Heart left ventricle (tissue), 13 donors: ENCODE data around the gene TCP11L2.

Experiments
- CTCF ChIP-seq, 12 donors: fragments of 200-600 bp; sonication (generic) in 4 of 12; IDR thresholded peaks; one replicate each; pipeline versions ENCODE4 v1.5.0 to v1.8.0; 2018 to 2022; ENCODE audit warnings: antibody characterized with exemption in 12 of 12, mild to moderate bottlenecking in 5 of 12
- POLR2A ChIP-seq, 2 donors: fragments of 450-650 bp; IDR thresholded peaks; one replicate each; pipeline ENCODE4 v1.6.1; 2017; ENCODE audit warnings: antibody characterized with exemption in 2 of 2, mild to moderate bottlenecking in 2 of 2, moderate library complexity in 2 of 2
- donor health status: ischemic (EF 13 %, LVEDD 7.1; RV severe dilation, severe dysfunction).
- donor health status: DM: no; HTN: yes; CAD: no.
- donor health status: DM: no; HTN: no; CAD: no.
- donor health status: ischemic (EF 25% LVEDD 6.9; RV normal size, moderate dysfunction).
- donor health status: ischemic (EF 25% LVEDD 5.7; RV mildly dilated, moderate dysfunction).
- donor health status: ischemic (EF 35%, LVEDD 5.7; RV mildly dilated, moderate dysfunction).
- donor health status: nonischemic (EF 11% LVEDD 7.7; RV severe dilation, severe dysfunction).
- donor health status: DM: yes; HTN: yes; CAD: no.
- donor health status: PGD.
- donor health status: ischemic (EF 29% LVEDD 5.4; RV normal size, mild dysfunction).
- donor health status: nonischemic (EF 23%, LVEDD 6.1; RV moderate dilation, normal function).

DNA sequence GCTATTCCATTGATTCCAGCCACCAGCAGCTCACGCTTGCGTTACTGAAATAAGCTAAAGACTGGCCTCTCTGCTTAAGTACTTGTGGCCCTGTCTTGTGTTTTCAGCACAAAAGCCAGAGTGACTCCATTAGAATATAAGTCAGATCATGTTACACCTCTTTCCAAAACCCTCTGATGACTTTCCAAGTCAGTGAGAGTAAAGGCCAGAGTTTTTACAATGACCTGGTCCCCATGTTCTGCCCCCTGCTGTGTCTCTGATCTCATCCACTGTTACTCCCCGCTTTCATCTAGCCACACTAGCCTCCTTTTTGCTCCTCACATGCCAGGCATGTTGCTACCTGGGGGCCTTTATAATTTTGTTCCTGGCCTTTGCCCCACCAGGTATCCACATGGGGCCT is 47.8 kb upstream of the TCP11L2 start:
- TF ChIP-seq CTCF (IDR thresholded peaks at IDR 0.05) (no peak), POLR2A (IDR thresholded peaks at IDR 0.05) (no peak)
